HEK293 (cell line): ENCODE results near the gene ASTN2.

ENCODE experiments used
- CTCF ChIA-PET: fragments of 350-600 bp; formaldehyde crosslinking; extraction: SDS; loops from one replicate; lab custom pipeline; 2021; ENCODE audit warnings: antibody characterized with exemption; lab: Yijun Ruan, JAX
- POLR2A ChIA-PET: fragments of 300-600 bp; formaldehyde crosslinking; extraction: SDS; loops from one replicate; lab custom pipeline; 2020; ENCODE audit warnings: antibody characterized with exemption, inconsistent platforms; lab: Yijun Ruan, JAX
- H3K27ac ChIP-seq: fragments of 200-500 bp; sonication (Bioruptor generic); 2 replicates; pipeline ENCODE4 v1.5.1; 2014; ENCODE audit warnings: low read depth, low read length, control low read depth, inconsistent platforms; ENCODE audit errors: extremely low read depth
- H3K36me3 ChIP-seq, 2 experiments: fragments of 200-500 bp in 1 of 2; sonication (Bioruptor generic) in 1 of 2; 1 replicate in 1 of 2; 2 replicates in 1 of 2; pipeline ENCODE4 v1.5.1; 2014 to 2017; ENCODE audit warnings: inconsistent platforms in 2 of 2, low read length in 2 of 2; ENCODE audit not compliant: control insufficient read depth in 2 of 2, insufficient read depth in 1 of 2
- H3K4me1 ChIP-seq: fragments of 200-500 bp; sonication (Bioruptor generic); 2 replicates; pipeline ENCODE4 v1.5.1; 2014; ENCODE audit warnings: mild to moderate bottlenecking, low read length, inconsistent platforms; ENCODE audit not compliant: control insufficient read depth, insufficient read depth
- H3K4me3 ChIP-seq: 2 replicates; pipeline ENCODE4 v1.5.1; 2011; ENCODE audit warnings: low read depth, mild to moderate bottlenecking, control low read depth, low read length, moderate library complexity
- H3K9me3 ChIP-seq: fragments of 200-500 bp; sonication (Bioruptor generic); 2 replicates; pipeline ENCODE4 v1.5.1; 2014; ENCODE audit warnings: low read depth, low read length, inconsistent platforms; ENCODE audit not compliant: control insufficient read depth, insufficient read depth
- CTCF ChIP-seq: fragments of 450-650 bp; formaldehyde crosslinking; IDR thresholded peaks from 2 replicates; pipeline ENCODE4 v1.5.1; 2016; ENCODE audit warnings: missing biosample characterization, missing genetic modification characterization
- KLF8 ChIP-seq: fragments of 450-650 bp; formaldehyde crosslinking; IDR thresholded peaks from 2 replicates; pipeline ENCODE4 v1.5.1; 2016; ENCODE audit warnings: missing biosample characterization, missing genetic modification characterization
- MYNN ChIP-seq: fragments of 450-650 bp; formaldehyde crosslinking; IDR thresholded peaks from 2 replicates; pipeline ENCODE4 v1.5.1; 2016; ENCODE audit warnings: missing biosample characterization, missing genetic modification characterization, borderline replicate concordance
- MZF1 ChIP-seq: fragments of 450-650 bp; formaldehyde crosslinking; IDR thresholded peaks from 2 replicates; pipeline ENCODE4 v1.5.1; 2017; ENCODE audit warnings: missing biosample characterization, missing genetic modification characterization, borderline replicate concordance
- SP7 ChIP-seq: fragments of 450-650 bp; formaldehyde crosslinking; IDR thresholded peaks from 2 replicates; pipeline ENCODE4 v1.5.1; 2016; ENCODE audit warnings: missing biosample characterization, missing genetic modification characterization
- TRIM28 ChIP-seq: IDR thresholded peaks from 2 replicates; pipeline ENCODE4 v1.6.1; 2011; ENCODE audit warnings: low read length, control low read depth, borderline replicate concordance
- WT1 ChIP-seq: fragments of 450-650 bp; formaldehyde crosslinking; IDR thresholded peaks from 2 replicates; pipeline ENCODE4 v1.5.1; 2016; ENCODE audit warnings: missing biosample characterization, missing genetic modification characterization
- ZFHX2 ChIP-seq: fragments of 450-650 bp; formaldehyde crosslinking; conservative IDR thresholded peaks from 2 replicates; pipeline ENCODE4 v1.5.1; 2016; ENCODE audit warnings: missing biosample characterization, missing genetic modification characterization
- ZNF10 ChIP-seq: fragments of 450-650 bp; formaldehyde crosslinking; IDR thresholded peaks from 2 replicates; pipeline ENCODE4 v1.5.1; 2017; ENCODE audit warnings: missing biosample characterization, missing genetic modification characterization
- ZNF112 ChIP-seq: fragments of 450-650 bp; formaldehyde crosslinking; IDR thresholded peaks from 2 replicates; pipeline ENCODE4 v1.5.0; 2017; ENCODE audit warnings: missing biosample characterization, missing genetic modification characterization
- ZNF133 ChIP-seq: fragments of 450-650 bp; formaldehyde crosslinking; IDR thresholded peaks from 2 replicates; pipeline ENCODE4 v1.5.1; 2016; ENCODE audit warnings: missing biosample characterization, missing genetic modification characterization
- ZNF155 ChIP-seq: fragments of 450-650 bp; formaldehyde crosslinking; IDR thresholded peaks from 2 replicates; pipeline ENCODE4 v1.5.1; 2016; ENCODE audit warnings: missing biosample characterization, missing genetic modification characterization
- ZNF214 ChIP-seq: fragments of 450-650 bp; formaldehyde crosslinking; IDR thresholded peaks from 2 replicates; pipeline ENCODE4 v1.5.1; 2017; ENCODE audit warnings: missing biosample characterization, mild to moderate bottlenecking, missing genetic modification characterization, borderline replicate concordance
- ZNF24 ChIP-seq: fragments of 450-650 bp; formaldehyde crosslinking; IDR thresholded peaks from 2 replicates; pipeline ENCODE4 v1.5.1; 2016; ENCODE audit warnings: missing biosample characterization, missing genetic modification characterization
- ZNF292 ChIP-seq: fragments of 450-650 bp; formaldehyde crosslinking; IDR thresholded peaks from 2 replicates; pipeline ENCODE4 v1.5.1; 2016; ENCODE audit warnings: low read depth, missing biosample characterization, missing genetic modification characterization, borderline replicate concordance
- ZNF37A ChIP-seq: fragments of 450-650 bp; IDR thresholded peaks from 2 replicates; pipeline ENCODE4 v1.5.1; 2018; ENCODE audit warnings: missing biosample characterization, missing genetic modification characterization
- ZNF426 ChIP-seq: fragments of 450-650 bp; formaldehyde crosslinking; IDR thresholded peaks from 2 replicates; pipeline ENCODE4 v1.5.1; 2017; ENCODE audit warnings: missing biosample characterization, missing genetic modification characterization, mild to moderate bottlenecking, inconsistent platforms, moderate library complexity
- ZNF449 ChIP-seq: fragments of 450-650 bp; formaldehyde crosslinking; IDR thresholded peaks from 2 replicates; pipeline ENCODE4 v1.5.1; 2017; ENCODE audit warnings: missing biosample characterization, mild to moderate bottlenecking, missing genetic modification characterization, moderate library complexity
- ZNF473 ChIP-seq: fragments of 450-650 bp; formaldehyde crosslinking; IDR thresholded peaks from 2 replicates; pipeline ENCODE4 v1.5.1; 2017; ENCODE audit warnings: missing biosample characterization, missing genetic modification characterization
- ZNF518A ChIP-seq: fragments of 450-650 bp; formaldehyde crosslinking; conservative IDR thresholded peaks from 2 replicates; pipeline ENCODE4 v1.5.1; 2016; ENCODE audit warnings: low read depth, missing biosample characterization, missing genetic modification characterization
- ZNF571 ChIP-seq: fragments of 450-650 bp; formaldehyde crosslinking; IDR thresholded peaks from 2 replicates; pipeline ENCODE4 v1.5.0; 2017; ENCODE audit warnings: missing biosample characterization, missing genetic modification characterization
- ZNF626 ChIP-seq: fragments of 450-650 bp; sonication (Bioruptor Pico); formaldehyde crosslinking; IDR thresholded peaks from 2 replicates; pipeline ENCODE4 v1.5.1; 2018; ENCODE audit warnings: missing biosample characterization, missing genetic modification characterization, inconsistent platforms
- ZNF629 ChIP-seq: fragments of 450-650 bp; formaldehyde crosslinking; IDR thresholded peaks from 2 replicates; pipeline ENCODE4 v1.5.1; 2017; ENCODE audit warnings: missing biosample characterization, missing genetic modification characterization
- ZNF707 ChIP-seq: fragments of 450-650 bp; formaldehyde crosslinking; IDR thresholded peaks from 2 replicates; pipeline ENCODE4 v1.5.1; 2016; ENCODE audit warnings: missing biosample characterization, missing genetic modification characterization
- ZNF792 ChIP-seq: fragments of 450-650 bp; formaldehyde crosslinking; IDR thresholded peaks from 2 replicates; pipeline ENCODE4 v1.5.1; 2016; ENCODE audit warnings: missing biosample characterization, missing genetic modification characterization
- ZSCAN16 ChIP-seq: fragments of 450-650 bp; formaldehyde crosslinking; IDR thresholded peaks from 2 replicates; pipeline ENCODE4 v1.5.1; 2016; ENCODE audit warnings: missing biosample characterization, missing genetic modification characterization
- ZSCAN23 ChIP-seq: fragments of 450-650 bp; formaldehyde crosslinking; IDR thresholded peaks from 2 replicates; pipeline ENCODE4 v1.5.1; 2016; ENCODE audit warnings: missing biosample characterization, missing genetic modification characterization

The ASTN2 gene

GRCh38 chr9:117392992-117393391, 21.9 kb downstream of the ASTN2 start:
- TF ChIP-seq ZNF112 (tag by site-specific recombination) (no peak), KLF8 (tag by site-specific recombination) (no peak), ZNF24 (tag by site-specific recombination) (no peak), CTCF (tag by site-specific recombination) (no peak), ZNF449 (tag by site-specific recombination) (no peak), ZNF518A (tag by site-specific recombination) (no peak), ZNF214 (tag by site-specific recombination) (no peak), ZNF626 (no peak), ZNF155 (no peak), ZNF571 (tag by site-specific recombination) (no peak), ZNF426 (tag by site-specific recombination) (no peak)
- H3K9me3 ChIP-seq = no peaks in the 10 kb centered on the region
- H3K36me3 ChIP-seq = no peaks in the 10 kb centered on the region
- no peak overlapping the region for H3K27ac ChIP-seq
- no peak overlapping the region for H3K4me3 ChIP-seq
- H3K4me1 ChIP-seq = no peaks in the 10 kb centered on the region
- POLR2A ChIA-PET = no interaction called here
- CTCF ChIA-PET = interaction anchor here (0.7 to 1.5 kb wide), 4 partner anchors 8 to 18 kb away, joined by 3 to 5 read pairs (median 3); no protein-coding TSS in a partner anchor

GRCh38 chr9:117387422-117387821, 27.4 kb downstream of the ASTN2 start:
- Histone ChIP-seq H3K9me3 (no peaks in the 10 kb centered on the region), H3K36me3 (no peaks in the 10 kb centered on the region), H3K4me1 (no peaks in the 10 kb centered on the region), H3K4me3 (no peak overlapping the region), H3K27ac (no peak overlapping the region)
- TF ChIP-seq ZNF37A (tag by site-specific recombination) (no peak), ZSCAN16 (no peak), KLF8 (tag by site-specific recombination) (no peak)
- ChIA-PET POLR2A (no interaction called here), CTCF (no interaction called here)

- ChIA-PET POLR2A (no interaction called here), CTCF (no interaction called here)
- TF ChIP-seq ZNF10 (no peak), MZF1 (tag by site-specific recombination) (no peak), TRIM28 (no peak), MYNN (no peak), ZFHX2 (tag by site-specific recombination) (no peak), ZNF133 (tag by site-specific recombination) (no peak), WT1 (no peak), ZNF792 (tag by site-specific recombination) (no peak), ZNF292 (tag by site-specific recombination) (no peak), ZSCAN23 (tag by site-specific recombination) (no peak), ZNF629 (no peak), SP7 (tag by site-specific recombination) (no peak), ZNF707 (tag by site-specific recombination) (no peak), ZNF473 (tag by site-specific recombination) (no peak)
Observed at GRCh38 chr9:117379341-117379740, 35.5 kb downstream of the ASTN2 start.

More at GRCh38 chr9:117379341-117379740, 35.5 kb downstream of the ASTN2 start:
- H3K27ac ChIP-seq = no peak overlapping the region
- H3K9me3 ChIP-seq = no peaks in the 10 kb centered on the region
- no peak overlapping the region for H3K4me3 ChIP-seq
- no peaks in the 10 kb centered on the region for H3K36me3 ChIP-seq
- H3K4me1 ChIP-seq = no peaks in the 10 kb centered on the region
